H9 (cell line): ENCODE results near the gene DHH. TPM values are rescaled to one million over a fixed set of nuclear protein-coding genes. Genes with fewer than 3 reads are reported as not detected.

ENCODE experiments used
- DNase-seq: peaks from one replicate; pipeline ENCODE4 v3.0.0-alpha.2; 2017
- H2AFZ ChIP-seq: one replicate; pipeline ENCODE4 v1.6.1; 2013; ENCODE audit warnings: mild to moderate bottlenecking, low read length, control low read depth, moderate library complexity
- H2AK5ac ChIP-seq: 2 replicates; pipeline ENCODE4 v1.6.1; 2013; ENCODE audit warnings: low read length, control low read depth, mixed read lengths; ENCODE audit not compliant: insufficient read length
- H2BK120ac ChIP-seq: one replicate; pipeline ENCODE4 v1.6.1; 2013; ENCODE audit warnings: low read depth, mild to moderate bottlenecking, low read length, control low read depth, inconsistent platforms; ENCODE audit not compliant: poor library complexity, severe bottlenecking
- H2BK12ac ChIP-seq: 2 replicates; pipeline ENCODE4 v1.6.1; 2013; ENCODE audit warnings: low read length, control low read depth, mixed read lengths, low read depth; ENCODE audit not compliant: insufficient read length
- H2BK15ac ChIP-seq: 2 replicates; pipeline ENCODE4 v1.6.1; 2013; ENCODE audit warnings: low read depth, low read length, control low read depth
- H2BK20ac ChIP-seq: one replicate; pipeline ENCODE4 v1.6.1; 2013; ENCODE audit warnings: low read depth, mild to moderate bottlenecking, low read length, control low read depth, inconsistent platforms; ENCODE audit not compliant: poor library complexity, severe bottlenecking
- H2BK5ac ChIP-seq: 2 replicates; pipeline ENCODE4 v1.6.1; 2013; ENCODE audit warnings: low read length, control low read depth, mixed read lengths; ENCODE audit not compliant: insufficient read length
- H3K14ac ChIP-seq: 2 replicates; pipeline ENCODE4 v1.6.1; 2013; ENCODE audit warnings: low read length, control low read depth; ENCODE audit not compliant: insufficient read depth
- H3K18ac ChIP-seq: 2 replicates; pipeline ENCODE4 v1.6.1; 2013; ENCODE audit warnings: low read depth, mild to moderate bottlenecking, mixed read lengths, low read length, control low read depth; ENCODE audit not compliant: insufficient read length
- H3K23ac ChIP-seq: 2 replicates; pipeline ENCODE4 v1.6.1; 2013; ENCODE audit warnings: low read length, control low read depth, mixed read lengths, low read depth; ENCODE audit not compliant: insufficient read length
- H3K23me2 ChIP-seq: 2 replicates; pipeline ENCODE4 v1.6.1; 2013; ENCODE audit warnings: low read depth, mild to moderate bottlenecking, mixed read lengths, low read length, control low read depth; ENCODE audit not compliant: insufficient read length, poor library complexity, severe bottlenecking
- H3K27ac ChIP-seq: 2 replicates; pipeline ENCODE4 v1.5.1; 2013; ENCODE audit warnings: low read length, control low read depth, mixed read lengths, low read depth; ENCODE audit not compliant: insufficient read length
- H3K27me3 ChIP-seq: 2 replicates; pipeline ENCODE4 v1.6.1; 2013; ENCODE audit warnings: low read length, control low read depth, inconsistent platforms; ENCODE audit not compliant: insufficient read depth
- H3K4ac ChIP-seq: 2 replicates; pipeline ENCODE4 v1.6.1; 2013; ENCODE audit warnings: low read depth, mild to moderate bottlenecking, control low read depth, inconsistent platforms, low read length, moderate library complexity
- H3K4me1 ChIP-seq: 2 replicates; pipeline ENCODE4 v1.6.1; 2013; ENCODE audit warnings: low read length, control low read depth, inconsistent platforms; ENCODE audit not compliant: insufficient read depth
- H3K4me2 ChIP-seq: 2 replicates; pipeline ENCODE4 v1.6.1; 2013; ENCODE audit warnings: low read length, control low read depth, mixed read lengths; ENCODE audit not compliant: insufficient read length, insufficient read depth
- H3K56ac ChIP-seq: 2 replicates; pipeline ENCODE4 v1.6.1; 2013; ENCODE audit warnings: low read depth, mild to moderate bottlenecking, mixed read lengths, low read length, control low read depth; ENCODE audit not compliant: insufficient read length
- H3K79me1 ChIP-seq: 2 replicates; pipeline ENCODE4 v1.6.1; 2013; ENCODE audit warnings: low read depth, mild to moderate bottlenecking, moderate library complexity, low read length, control low read depth, inconsistent platforms; ENCODE audit not compliant: insufficient read depth, poor library complexity, severe bottlenecking
- H3K79me2 ChIP-seq: 2 replicates; pipeline ENCODE4 v1.6.1; 2013; ENCODE audit warnings: low read length, control low read depth, inconsistent platforms; ENCODE audit not compliant: insufficient read depth
- H3K9ac ChIP-seq: 2 replicates; pipeline ENCODE4 v1.6.1; 2013; ENCODE audit warnings: low read length, control low read depth, mixed read lengths; ENCODE audit not compliant: insufficient read length; ENCODE audit errors: extremely low read depth
- H3K9me3 ChIP-seq: one replicate; pipeline ENCODE4 v1.6.1; 2013; ENCODE audit warnings: low read depth, low read length, inconsistent platforms; ENCODE audit not compliant: control insufficient read depth
- H3T11ph ChIP-seq: one replicate; pipeline ENCODE4 v1.6.1; 2013; ENCODE audit warnings: mild to moderate bottlenecking, low read length, control low read depth, inconsistent platforms
- H4K20me1 ChIP-seq: one replicate; pipeline ENCODE4 v1.6.1; 2013; ENCODE audit not compliant: control insufficient read depth, insufficient read length, insufficient read depth
- H4K5ac ChIP-seq: 2 replicates; pipeline ENCODE4 v1.6.1; 2013; ENCODE audit warnings: low read depth, mild to moderate bottlenecking, mixed read lengths, low read length, control low read depth; ENCODE audit not compliant: insufficient read length
- H4K8ac ChIP-seq: replicated peaks from 2 replicates; pipeline ENCODE4 v1.6.1; 2013; ENCODE audit warnings: low read length, control low read depth, mixed read lengths, low read depth; ENCODE audit not compliant: insufficient read length
- H4K91ac ChIP-seq: 2 replicates; pipeline ENCODE4 v1.6.1; 2013; ENCODE audit warnings: low read depth, mild to moderate bottlenecking, moderate library complexity, mixed read lengths, low read length, control low read depth; ENCODE audit not compliant: insufficient read length
- H3K27ac Mint-ChIP-seq, 3 experiments: 2 replicates in 2 of 3; 3 replicates in 1 of 3; pipeline ENCODE4 v1.8.0; 2020 to 2021; ENCODE audit warnings: mixed read lengths in 3 of 3, mild to moderate bottlenecking in 1 of 3, moderate library complexity in 1 of 3
- H3K27me3 Mint-ChIP-seq: 2 replicates; pipeline ENCODE4 v1.8.0; 2021; ENCODE audit warnings: low read depth, mild to moderate bottlenecking, moderate library complexity, mixed read lengths
- H3K36me3 Mint-ChIP-seq, 3 experiments: 2 replicates in 2 of 3; 3 replicates in 1 of 3; pipeline ENCODE4 v1.8.0; 2020 to 2021; ENCODE audit warnings: low read depth in 3 of 3, mixed read lengths in 3 of 3; ENCODE audit not compliant: insufficient read depth in 1 of 3
- H3K4me1 Mint-ChIP-seq, 2 experiments: 2 replicates each; pipeline ENCODE4 v1.8.0; 2020; ENCODE audit warnings: mixed read lengths in 2 of 2
- H3K4me3 Mint-ChIP-seq, 2 experiments: 2 replicates in 1 of 2; 3 replicates in 1 of 2; pipeline ENCODE4 v1.8.0; 2020 to 2021; ENCODE audit warnings: mild to moderate bottlenecking in 2 of 2, mixed read lengths in 2 of 2, moderate library complexity in 1 of 2
- H3K9me3 Mint-ChIP-seq, 2 experiments: 2 replicates in 1 of 2; 3 replicates in 1 of 2; pipeline ENCODE4 v1.8.0; 2020; ENCODE audit warnings: mild to moderate bottlenecking in 2 of 2, mixed read lengths in 2 of 2, moderate library complexity in 1 of 2
- WGBS: extraction: QIAGEN DNeasy Blood & Tissue Kit; methylation state at CpG from one replicate; pipeline ENCODE4 v1.1.7; 2013; ENCODE audit warnings: missing lambda C conversion rate, low lambda C conversion rate, mixed read lengths; ENCODE audit not compliant: insufficient read length; ENCODE audit errors: extremely low coverage; 5-methylcytosine and 5-hydroxymethylcytosine counted together
- total RNA-seq: library from RNA; stranded (reverse); gene quantifications from 2 replicates; pipeline ENCODE4 v1.2.1, GENCODE V29; 2021
- TF ChIP-seq, protein P1 (sequence below): fragments of 200-600 bp; sonication (generic); conservative IDR thresholded peaks from 3 replicates; pipeline ENCODE4 v1.8.0; 2021; ENCODE audit warnings: antibody characterized with exemption, mild to moderate bottlenecking

The DHH gene
- total RNA-seq, 1 experiment from 2014 or later: 0.20 TPM

DNA sequence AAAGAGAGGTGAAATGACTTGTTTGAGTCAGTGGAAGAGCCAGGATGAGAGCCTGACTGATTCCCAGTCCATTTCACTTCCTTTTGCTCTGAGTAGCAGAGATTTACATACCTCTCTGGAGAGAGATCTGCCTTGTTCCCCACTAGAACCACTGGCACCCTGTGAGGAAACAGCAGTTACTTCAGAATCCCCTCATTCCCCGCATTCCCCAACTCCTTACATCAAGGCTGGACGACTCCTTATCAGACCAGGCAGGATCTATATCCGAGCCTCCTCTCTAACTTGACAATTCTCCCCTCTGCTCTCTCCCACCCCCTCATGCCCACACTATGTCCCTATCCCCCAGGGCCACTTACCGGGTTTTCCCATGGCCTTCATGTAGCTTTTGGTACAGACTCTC, 28.5 kb downstream of the DHH start:
- no CpG with 5 or more reads among the region's 4 CpGs for WGBS
- no peaks in the 10 kb centered on the region for H3K4me1 ChIP-seq
- no peaks in the 10 kb centered on the region for H3K79me2 ChIP-seq
- TF ChIP-seq, protein P1, sequence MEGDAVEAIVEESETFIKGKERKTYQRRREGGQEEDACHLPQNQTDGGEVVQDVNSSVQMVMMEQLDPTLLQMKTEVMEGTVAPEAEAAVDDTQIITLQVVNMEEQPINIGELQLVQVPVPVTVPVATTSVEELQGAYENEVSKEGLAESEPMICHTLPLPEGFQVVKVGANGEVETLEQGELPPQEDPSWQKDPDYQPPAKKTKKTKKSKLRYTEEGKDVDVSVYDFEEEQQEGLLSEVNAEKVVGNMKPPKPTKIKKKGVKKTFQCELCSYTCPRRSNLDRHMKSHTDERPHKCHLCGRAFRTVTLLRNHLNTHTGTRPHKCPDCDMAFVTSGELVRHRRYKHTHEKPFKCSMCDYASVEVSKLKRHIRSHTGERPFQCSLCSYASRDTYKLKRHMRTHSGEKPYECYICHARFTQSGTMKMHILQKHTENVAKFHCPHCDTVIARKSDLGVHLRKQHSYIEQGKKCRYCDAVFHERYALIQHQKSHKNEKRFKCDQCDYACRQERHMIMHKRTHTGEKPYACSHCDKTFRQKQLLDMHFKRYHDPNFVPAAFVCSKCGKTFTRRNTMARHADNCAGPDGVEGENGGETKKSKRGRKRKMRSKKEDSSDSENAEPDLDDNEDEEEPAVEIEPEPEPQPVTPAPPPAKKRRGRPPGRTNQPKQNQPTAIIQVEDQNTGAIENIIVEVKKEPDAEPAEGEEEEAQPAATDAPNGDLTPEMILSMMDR: no peak
- H3K4ac ChIP-seq: no peak overlapping the region
- H2BK120ac ChIP-seq: no peak overlapping the region
- no peak overlapping the region for H2BK20ac ChIP-seq
- H3K36me3 Mint-ChIP-seq: peaks cover 0 to 3% (median 2%) of the 10 kb centered on the region in 3 experiments; a peak in 3 of 7 replicates
- no peak overlapping the region for H3K4me2 ChIP-seq
- H3T11ph ChIP-seq: no peak overlapping the region
- H2BK5ac ChIP-seq: no peak overlapping the region
- H3K79me1 ChIP-seq: no peaks in the 10 kb centered on the region
- H2AK5ac ChIP-seq: no peak overlapping the region
- no peak overlapping the region for H3K23ac ChIP-seq
- H2BK15ac ChIP-seq: no peak overlapping the region
- H3K4me1 Mint-ChIP-seq: peaks cover 29 to 32% of the 10 kb centered on the region in 2 experiments
- no peaks in the 10 kb centered on the region for H3K9me3 ChIP-seq
- no peak overlapping the region for H3K9ac ChIP-seq
- no peak overlapping the region for H2AFZ ChIP-seq
- H3K27me3 Mint-ChIP-seq: peaks cover 23% of the 10 kb centered on the region
- H3K56ac ChIP-seq: no peak overlapping the region
- no peak overlapping the region; a peak in 1 of 7 replicates for H3K27ac Mint-ChIP-seq
- no peak overlapping the region for H2BK12ac ChIP-seq
- no peak for DNase-seq
- H4K20me1 ChIP-seq: no peaks in the 10 kb centered on the region
- H4K5ac ChIP-seq: no peak overlapping the region
- H3K14ac ChIP-seq: no peak overlapping the region
- H4K91ac ChIP-seq: no peak overlapping the region
- H3K9me3 Mint-ChIP-seq: no peaks in the 10 kb centered on the region
- peaks cover 6% of the 10 kb centered on the region for H3K23me2 ChIP-seq
- H4K8ac ChIP-seq: no peak overlapping the region
- no peak overlapping the region for H3K18ac ChIP-seq
- no peak overlapping the region for H3K27ac ChIP-seq
- H3K4me3 Mint-ChIP-seq: no peak overlapping the region
- H3K27me3 ChIP-seq: no peaks in the 10 kb centered on the region
